ENCODE measurements around the gene PPFIA3. TPM values are rescaled to one million over a fixed set of nuclear protein-coding genes. Genes with fewer than 3 reads are reported as not detected.
A peak's percentile ranks its signal among the peaks of the same experiment; 100 is the strongest.
"Not testable (repeated sequence)": the region's sequence is repeated elsewhere in the genome, so short reads cannot be mapped to it uniquely, and the experiment has no call there.

Gene PPFIA3
- total RNA-seq, 1 donor, result 3.5 TPM

DNA sequence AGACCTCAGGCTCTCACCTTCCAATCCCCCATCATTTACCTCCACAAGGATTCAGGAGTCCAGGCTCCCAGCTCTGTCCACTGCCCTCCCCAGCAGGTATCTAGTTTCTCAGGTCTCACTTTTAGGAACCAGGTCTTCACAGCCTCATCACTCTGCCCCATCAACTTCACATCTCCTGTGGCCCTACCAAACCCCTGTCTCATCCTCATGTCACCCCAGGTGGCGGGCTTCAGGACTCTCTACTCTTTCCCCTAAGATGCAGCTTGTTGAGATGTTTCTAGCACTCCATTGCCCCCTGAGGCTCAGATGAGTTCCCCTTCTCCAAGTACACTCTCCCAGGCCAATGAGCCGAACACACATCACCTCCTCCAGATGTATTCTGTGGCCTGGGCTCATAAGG is 1.5 kb downstream of the PPFIA3 start:
- DNase-seq (ENCODE audit: low read depth in 2 of 3, low spot score in 2 of 3), result no peak

DNA sequence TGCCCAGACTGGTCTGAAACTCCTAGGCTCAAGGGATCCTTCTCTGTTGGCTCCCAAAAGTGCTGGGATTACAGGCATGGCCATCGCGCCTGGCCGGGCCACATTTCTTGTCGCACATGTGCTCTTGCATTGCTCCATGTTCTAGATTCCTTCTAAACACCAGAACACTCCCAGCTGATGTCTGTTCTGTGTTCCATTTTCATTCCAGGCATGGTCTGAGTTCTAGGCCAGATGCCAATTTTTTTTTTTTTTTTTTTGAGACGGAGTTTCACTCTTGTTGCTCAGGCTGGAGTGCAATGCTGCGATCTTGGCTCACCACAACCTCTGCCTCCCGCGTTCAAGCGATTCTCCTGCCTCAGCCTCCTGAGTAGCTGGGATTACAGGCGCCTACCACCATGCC is 2.5 kb downstream of the PPFIA3 start:
- DNase-seq (ENCODE audit: low read depth in 2 of 3, low spot score in 2 of 3), result not testable (repeated sequence)

DNA sequence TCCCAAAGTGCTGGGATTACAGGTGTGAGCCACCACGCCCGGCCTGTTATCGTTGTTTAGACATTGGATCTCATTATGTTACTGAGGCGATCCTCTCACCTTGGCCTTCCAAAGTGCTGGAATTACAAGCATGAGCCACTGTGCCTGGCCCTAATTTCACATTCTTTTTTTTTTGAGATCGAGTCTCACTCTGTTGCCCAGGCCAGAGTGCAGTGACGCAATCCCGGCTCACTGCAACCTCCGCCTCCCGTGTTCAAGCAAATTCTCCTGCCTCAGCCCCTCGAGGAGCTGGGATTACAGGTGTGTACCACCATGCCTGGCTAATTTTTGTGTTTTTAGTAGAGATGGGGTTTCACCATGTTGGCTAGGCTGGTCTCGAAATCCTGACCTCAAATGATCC is 3.9 kb downstream of the PPFIA3 start:
- not testable (repeated sequence) for DNase-seq (ENCODE audit: low read depth in 2 of 3, low spot score in 2 of 3)

DNA sequence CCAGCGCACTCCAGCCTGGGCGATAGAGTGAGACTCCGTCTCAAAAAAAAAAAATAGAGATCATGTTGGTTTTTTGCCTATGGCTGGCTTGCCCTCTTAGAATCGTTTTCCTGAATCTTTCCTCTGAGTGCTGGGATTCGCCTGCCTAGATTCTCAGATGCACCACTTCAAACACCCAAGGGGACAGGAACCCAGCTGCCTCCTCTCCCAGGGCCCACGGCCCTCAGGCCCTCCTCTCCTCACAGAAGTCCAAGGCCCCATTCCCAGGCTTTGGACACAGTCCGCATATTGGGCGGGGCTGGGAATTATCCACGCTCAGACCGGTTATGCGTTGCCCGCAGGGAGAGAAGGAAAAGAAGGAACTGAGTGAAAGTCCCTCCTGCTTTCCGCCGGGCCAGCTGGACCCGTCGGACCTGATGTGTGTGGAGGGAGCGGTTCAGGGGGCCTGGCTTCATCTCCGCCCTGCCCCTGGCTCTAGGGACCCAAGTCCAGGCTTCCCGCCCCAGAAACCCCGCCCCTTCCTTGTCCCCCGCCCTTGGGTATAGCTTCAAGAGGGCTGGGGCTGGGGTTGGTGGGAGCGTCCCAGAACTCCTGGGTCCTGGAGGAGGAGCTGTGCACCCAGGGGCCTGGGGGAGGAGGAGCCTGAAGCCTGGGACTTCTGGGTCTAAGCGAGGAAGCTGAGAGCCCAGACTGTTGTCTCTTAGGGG is 5.8 kb downstream of the PPFIA3 start:
- DNase-seq (ENCODE audit: low read depth in 2 of 3, low spot score in 2 of 3), result no peak

DNA sequence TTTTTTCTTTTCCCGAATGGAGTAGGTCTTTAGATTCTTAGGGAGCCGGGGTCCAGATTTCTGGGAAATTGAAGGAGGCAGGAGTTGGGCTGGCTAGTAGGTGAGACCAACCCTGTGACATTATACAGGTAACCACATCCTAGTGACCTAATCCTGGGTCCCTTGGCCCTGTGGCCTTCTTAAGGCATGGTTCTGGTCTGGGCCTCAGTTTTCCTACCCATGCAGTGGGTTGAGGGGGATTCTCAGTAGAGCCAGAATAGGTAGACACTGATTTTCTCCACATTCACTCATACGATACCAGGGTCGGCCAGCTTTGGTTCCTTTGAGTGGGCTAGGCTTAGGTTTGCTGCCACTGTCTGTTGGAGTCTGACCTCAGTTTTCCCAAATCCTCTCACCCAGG is 7.2 kb downstream of the PPFIA3 start:
- no peak for DNase-seq (ENCODE audit: low read depth in 2 of 3, low spot score in 2 of 3)

DNA sequence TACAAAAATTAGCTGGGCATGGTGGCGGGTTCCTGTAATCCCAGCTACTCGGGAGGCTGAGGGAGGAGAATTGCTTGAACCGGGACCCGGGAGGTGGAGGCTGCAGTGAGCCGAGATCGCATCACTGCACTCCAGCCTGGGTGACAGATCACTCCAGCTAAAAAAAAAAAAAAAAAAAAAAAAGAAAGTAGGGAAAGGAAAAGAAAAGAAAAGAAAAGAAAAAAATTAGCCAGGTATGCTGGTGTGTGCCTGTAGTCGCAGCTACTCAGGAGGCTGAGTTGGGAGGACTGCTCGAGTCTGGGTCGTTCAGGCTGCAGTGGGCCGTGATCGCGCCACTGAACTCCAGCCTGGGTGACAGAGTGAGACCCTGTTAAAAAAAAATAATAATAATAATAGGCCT is 7.9 kb downstream of the PPFIA3 start:
- DNase-seq (ENCODE audit: low read depth in 2 of 3, low spot score in 2 of 3), result not testable (repeated sequence)

DNA sequence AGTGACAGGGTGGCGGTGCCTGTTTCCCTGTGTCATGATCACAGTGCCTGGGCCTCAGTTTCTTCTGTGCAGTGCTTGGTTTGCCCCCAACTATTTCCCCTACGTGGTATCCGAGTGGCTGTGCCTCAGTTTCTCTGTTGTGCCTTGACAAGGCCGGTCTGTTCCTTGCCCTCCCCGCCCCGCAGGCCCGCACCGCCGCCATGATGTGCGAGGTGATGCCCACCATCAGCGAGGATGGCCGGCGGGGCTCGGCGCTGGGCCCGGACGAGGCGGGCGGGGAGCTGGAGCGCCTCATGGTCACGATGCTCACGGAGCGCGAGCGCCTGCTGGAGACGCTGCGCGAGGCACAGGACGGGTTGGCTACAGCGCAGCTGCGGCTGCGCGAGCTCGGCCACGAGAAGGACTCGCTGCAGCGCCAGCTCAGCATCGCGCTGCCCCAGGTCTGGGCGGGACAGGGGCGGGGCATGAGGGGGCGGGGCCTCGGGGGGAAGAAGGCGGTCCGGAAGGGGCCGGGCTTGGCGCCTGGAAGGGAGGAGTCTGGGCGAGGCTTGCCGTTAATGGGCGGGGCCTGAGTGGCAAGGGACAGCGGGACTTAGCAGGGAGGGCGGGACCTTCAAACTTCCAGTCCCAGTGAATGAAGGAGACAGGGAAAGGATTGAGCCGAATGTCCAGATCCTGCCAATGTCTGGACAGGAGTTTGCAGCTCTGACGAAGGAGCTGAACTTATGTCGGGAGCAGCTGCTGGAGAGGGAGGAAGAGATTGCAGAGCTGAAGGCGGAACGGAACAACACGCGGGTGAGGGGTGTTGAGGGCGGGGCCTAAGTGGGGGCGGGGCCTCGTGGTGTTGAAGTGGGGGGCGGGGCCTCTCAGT is 8.6 kb downstream of the PPFIA3 start:
- peak; percentile 92 to 98 (median 97) for DNase-seq (ENCODE audit: low read depth in 2 of 3, low spot score in 2 of 3)

DNA sequence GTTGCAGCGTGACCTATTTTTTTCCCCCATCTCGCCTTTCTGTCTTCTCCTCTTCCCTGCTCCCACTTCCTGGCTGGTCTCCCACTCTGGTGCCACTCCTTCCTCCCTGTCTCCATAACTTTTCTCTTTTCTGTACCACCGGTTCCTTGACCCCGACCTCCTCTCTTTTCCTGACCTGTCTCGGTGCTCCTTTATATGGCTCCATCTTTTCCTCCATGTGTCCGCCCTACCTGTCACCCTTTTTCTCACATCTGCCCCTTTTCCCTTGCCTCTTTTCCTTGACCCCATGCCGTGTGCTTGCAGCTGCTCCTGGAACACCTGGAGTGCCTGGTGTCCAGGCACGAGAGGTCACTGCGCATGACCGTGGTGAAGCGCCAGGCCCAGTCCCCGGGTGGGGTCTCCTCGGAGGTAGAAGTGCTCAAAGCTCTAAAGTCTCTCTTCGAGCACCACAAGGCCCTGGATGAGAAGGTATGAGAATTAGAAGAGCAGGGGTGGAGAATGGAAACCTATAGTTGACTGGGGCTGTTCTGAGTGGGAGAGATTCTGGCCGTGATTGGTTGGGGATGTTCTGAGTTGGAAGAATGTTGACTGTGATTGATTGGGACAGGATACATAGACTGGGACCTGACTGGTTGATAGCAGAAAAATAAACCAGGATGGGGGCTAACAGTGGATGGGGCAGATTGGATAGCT is 9.3 kb downstream of the PPFIA3 start:
- no peak for DNase-seq (ENCODE audit: low read depth in 2 of 3, low spot score in 2 of 3)

DNA sequence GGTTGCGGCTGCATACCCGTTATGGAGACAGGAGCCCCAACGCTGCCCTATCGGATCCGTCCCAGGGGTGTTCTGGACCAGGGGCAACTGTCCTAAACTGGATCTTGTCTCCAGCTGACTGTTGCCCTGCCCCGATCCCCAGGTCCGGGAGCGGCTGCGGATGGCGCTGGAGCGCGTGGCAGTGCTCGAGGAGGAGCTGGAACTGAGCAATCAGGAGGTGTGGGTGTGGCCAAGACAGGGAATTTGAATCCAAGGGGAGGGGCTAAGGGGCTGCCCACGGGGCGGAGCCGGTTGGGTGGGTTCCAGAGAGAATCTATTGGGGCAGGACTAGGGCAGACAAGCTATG is 9.9 kb downstream of the PPFIA3 start:
- no peak for DNase-seq (ENCODE audit: low read depth in 2 of 3, low spot score in 2 of 3)

DNA sequence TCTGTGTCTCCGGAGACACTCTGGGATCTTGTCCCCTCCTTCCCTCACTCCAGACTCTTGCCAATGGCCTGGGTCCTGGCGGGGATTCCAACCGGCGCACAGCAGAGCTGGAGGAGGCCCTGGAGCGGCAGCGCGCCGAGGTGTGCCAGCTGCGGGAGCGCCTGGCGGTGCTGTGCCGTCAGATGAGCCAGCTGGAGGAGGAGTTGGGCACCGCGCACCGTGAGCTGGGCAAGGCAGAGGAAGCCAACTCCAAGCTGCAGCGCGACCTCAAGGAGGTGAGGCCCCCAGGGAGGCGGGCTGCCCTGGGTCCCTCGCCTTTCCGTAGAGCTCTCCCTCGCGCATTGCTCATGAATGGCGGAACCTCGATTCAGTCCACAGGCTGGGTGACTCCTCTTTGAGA is 11.0 kb downstream of the PPFIA3 start:
- no peak for DNase-seq (ENCODE audit: low read depth in 2 of 3, low spot score in 2 of 3)

DNA sequence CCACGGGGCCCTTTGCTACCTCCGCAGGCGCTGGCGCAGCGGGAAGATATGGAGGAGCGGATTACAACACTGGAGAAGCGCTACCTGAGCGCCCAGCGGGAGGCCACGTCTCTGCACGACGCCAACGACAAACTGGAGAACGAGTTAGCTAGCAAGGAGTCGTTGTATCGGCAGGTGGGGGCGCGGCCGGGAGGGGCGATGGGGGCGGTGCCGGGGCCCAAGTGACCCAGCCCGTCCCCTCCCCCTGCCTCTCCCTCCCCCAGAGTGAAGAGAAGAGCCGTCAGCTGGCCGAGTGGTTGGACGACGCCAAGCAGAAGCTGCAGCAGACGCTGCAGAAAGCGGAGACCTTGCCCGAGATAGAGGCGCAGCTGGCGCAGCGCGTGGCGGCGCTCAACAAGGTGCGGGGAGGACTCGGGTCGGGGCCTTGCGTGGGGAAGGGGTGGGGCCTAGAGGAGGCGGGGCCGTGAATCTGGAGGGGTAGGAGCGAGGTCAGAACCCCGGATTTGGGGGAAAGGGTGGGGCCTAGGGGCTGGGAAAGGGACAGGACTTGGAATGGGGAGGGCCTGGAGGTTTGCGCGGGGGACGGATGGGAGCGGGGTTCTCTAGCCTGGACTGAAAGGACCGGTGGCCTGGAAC is 13.7 kb downstream of the PPFIA3 start:
- DNase-seq (ENCODE audit: low read depth in 2 of 3, low spot score in 2 of 3), result peak in 1 of 3 donors; percentile 66

DNA sequence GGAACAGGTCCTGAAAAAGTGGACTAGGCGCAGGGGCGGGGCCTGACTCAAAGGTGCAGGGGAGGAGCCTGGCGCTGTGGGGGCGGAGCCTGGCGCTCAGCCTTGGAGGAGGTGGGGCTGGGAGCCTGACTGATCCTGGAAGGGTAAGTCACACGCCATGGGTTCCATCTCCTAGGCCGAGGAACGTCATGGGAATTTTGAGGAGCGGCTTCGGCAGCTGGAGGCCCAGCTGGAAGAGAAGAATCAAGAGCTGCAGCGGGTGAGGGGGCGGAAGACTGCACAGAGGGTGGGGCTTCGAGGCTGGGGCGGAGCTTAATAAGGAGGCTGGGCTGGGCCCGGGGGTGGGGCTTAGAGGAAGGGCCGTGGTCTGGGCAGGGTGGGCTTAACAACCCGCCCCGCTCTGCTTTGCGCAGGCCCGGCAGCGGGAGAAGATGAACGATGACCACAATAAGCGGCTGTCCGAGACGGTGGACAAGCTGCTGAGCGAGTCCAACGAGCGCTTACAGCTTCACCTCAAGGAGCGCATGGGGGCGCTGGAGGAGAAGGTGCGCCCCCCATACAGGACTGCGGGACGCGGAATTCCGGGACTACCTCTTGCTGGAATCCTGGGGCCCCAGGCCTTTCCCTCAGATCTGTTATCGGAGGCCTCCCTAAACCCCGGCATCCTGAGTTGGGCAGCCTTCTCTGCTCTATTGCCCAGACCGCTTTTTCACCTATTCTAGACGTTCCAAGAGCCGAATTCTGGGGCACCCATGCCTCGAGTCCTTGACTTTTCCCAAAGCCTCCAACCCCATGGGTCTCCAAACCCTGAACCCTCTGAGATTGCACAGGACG is 14.5 kb downstream of the PPFIA3 start:
- DNase-seq (ENCODE audit: low read depth in 2 of 3, low spot score in 2 of 3), result peak in 1 of 3 donors; percentile 75

DNA sequence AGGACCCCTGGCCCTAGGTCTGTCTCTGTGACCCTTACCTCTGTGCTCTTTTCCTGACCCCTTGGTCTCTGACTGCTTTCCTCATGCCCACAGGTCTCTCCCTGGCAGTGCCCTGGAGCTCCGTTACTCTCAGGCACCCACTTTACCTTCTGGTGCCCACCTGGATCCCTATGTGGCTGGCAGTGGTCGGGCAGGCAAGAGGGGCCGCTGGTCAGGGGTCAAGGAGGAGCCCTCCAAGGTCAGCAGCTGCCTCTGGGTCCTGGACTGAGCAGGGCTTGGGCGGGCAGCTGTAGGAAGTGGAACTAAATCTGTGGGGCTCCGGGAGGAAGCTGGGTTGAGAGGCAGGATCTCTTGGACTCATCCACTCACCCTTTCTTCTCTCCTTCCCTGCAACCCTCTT is 16.3 kb downstream of the PPFIA3 start:
- DNase-seq (ENCODE audit: low read depth in 2 of 3, low spot score in 2 of 3), result no peak

DNA sequence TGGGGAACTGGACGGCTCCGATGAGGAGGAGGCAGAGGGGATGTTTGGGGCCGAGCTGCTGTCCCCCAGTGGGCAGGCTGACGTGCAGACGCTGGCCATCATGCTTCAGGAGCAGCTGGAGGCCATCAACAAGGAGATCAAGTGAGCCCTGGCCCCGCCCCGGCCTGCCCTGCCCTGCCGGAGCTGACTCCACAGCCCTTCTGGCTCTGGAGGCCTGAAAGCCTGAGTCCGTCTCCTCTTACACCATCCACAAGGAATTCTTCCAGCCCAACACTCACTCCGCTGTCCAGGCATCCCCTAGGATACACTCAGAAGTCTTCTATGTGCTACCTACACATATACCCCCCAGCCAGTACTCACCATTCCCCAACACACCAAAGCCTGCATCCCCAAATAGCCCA is 17.4 kb downstream of the PPFIA3 start:
- DNase-seq (ENCODE audit: low read depth in 2 of 3, low spot score in 2 of 3), result no peak

DNA sequence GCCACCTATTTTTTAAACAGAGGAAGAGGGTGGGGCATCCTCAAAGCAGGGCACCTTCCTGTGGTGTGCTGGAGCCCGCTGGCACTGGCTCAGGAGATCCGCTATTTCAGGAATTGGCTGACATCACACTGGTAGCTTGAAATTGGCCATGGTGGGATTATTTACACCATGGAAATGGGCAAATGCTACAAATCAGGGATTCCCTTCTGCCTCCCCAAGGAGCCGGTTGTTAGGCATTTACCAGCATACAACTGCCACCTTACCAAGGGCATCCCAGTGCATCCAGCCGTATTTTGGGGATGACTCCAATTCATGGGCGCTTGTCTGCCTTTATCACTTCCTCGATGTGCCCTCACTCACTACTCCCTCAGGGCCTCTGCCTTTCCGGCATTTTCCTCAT is 21.6 kb downstream of the PPFIA3 start:
- DNase-seq (ENCODE audit: low read depth in 2 of 3, low spot score in 2 of 3), result no peak

DNA sequence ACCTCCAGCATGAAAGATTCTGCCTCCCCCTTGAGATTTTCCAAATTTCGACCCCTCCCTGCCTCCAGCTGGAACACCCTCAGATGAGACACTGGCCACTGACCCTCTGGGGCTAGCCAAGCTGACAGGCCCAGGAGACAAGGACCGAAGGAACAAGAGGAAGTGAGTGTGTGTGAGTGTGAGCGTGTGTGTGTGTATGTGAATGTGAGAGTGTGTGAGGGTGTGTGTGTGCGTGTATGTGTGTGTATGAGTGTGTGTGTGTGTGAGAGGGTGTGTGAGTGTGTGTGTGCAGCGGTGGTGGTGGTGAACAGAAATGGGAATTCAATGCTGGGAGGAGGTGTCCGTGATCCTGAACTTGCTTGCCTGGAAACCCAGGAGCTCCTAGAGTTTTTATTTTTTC is 22.0 kb downstream of the PPFIA3 start:
- no peak for DNase-seq (ENCODE audit: low read depth in 2 of 3, low spot score in 2 of 3)

DNA sequence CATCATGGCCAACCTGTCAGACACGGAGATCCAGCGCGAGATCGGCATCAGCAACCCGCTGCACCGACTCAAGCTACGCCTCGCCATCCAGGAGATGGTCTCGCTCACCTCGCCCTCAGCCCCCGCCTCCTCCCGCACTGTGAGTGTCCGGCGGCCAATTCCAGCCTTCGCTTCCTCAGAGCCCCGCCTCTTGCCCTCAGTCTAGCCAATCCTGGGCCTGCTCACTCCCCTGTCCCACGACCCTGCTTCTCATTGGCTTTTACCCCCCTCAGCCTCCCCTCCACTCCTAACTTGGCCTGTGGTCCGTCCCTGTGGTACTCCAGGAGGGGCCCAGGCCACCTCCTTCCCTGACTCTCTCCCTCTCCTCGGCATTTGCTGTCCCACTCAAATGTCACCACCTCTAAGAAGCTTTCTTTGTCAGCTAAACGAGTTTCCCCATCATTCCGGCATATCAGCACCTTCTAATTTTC is 23.6 kb downstream of the PPFIA3 start:
- peak in 2 of 3 donors; percentile 84 to 89 for DNase-seq (ENCODE audit: low read depth in 2 of 3, low spot score in 2 of 3)

DNA sequence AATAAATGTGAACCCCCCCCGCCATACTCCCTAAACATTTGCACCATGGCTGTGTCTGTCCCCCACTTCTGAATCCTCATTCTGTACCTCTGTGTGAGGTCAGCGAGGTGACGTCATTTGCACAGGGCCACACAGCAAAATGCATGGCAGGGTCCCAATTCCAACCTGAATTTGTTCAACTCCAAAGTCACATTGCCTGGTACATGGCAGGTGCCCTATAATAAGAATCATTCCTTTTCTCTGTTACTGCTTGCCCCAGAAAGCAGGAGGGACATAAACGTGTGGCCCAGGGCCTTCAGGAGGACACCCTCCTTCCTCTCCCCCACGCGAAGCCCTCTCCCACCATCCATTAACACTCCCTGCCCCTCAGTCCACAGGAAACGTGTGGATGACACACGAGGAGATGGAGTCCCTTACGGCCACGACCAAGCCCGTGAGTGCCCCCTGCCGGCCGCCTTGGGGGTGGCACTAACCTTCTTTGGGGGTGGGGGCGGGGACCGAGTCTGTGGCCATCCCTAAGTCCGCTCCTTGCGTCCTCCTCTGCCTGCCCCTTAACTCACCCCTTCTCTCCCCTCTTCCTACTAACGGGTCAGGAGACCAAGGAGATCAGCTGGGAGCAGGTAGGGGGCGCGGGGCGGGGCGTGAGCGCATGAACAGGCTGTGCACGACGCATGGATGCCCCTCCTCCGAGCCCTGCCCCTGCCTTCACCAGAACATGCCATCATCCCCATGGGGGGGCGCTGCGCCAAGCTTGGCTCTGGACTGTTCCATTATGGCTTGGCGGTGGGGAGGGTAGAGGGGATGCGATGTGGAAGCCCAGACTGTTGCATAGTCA is 26.4 kb downstream of the PPFIA3 start:
- peak; percentile 65 to 94 (median 90) for DNase-seq (ENCODE audit: low read depth in 2 of 3, low spot score in 2 of 3)

DNA sequence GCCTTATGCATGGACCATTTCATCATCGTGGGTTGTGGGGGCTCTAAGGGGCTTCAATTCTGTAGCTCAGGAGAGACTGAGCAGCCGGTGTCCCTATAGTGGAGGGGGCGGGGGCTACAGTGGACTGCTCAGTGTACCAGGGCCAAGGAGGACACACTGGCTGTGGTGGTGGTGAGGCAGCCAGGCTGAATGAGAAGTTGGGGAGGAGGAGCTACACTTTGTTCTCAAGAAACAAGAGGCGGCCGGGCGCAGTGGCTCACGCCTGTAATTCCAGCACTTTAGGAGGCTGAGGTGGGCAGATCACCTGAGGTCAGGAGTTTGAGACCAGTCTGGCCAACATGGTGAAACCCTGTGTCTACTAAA is 27.0 kb downstream of the PPFIA3 start:
- DNase-seq (ENCODE audit: low read depth in 2 of 3, low spot score in 2 of 3), result not testable (repeated sequence)
